OCI-LY1 (cell line): ENCODE measurements around the gene AGPAT1.
"Not testable (repeated sequence)": the region's sequence is repeated elsewhere in the genome, so short reads cannot be mapped to it uniquely, and the experiment has no call there.

Source experiments
- H2AFZ ChIP-seq: fragments of 200-600 bp; sonication (generic), shearing (Covaris generic); 2 replicates; pipeline ENCODE4 v1.6.0; 2014; ENCODE audit warnings: antibody characterized with exemption, mild to moderate bottlenecking, low read length
- H3F3A ChIP-seq: fragments of 200-600 bp; sonication (generic), shearing (Covaris generic); 2 replicates; pipeline ENCODE4 v1.6.0; 2014; ENCODE audit warnings: mild to moderate bottlenecking, antibody characterized with exemption, low read length, moderate library complexity; ENCODE audit not compliant: insufficient read depth
- H3K27ac ChIP-seq: fragments of 200-600 bp; sonication (generic); 2 replicates; pipeline ENCODE4 v1.5.1; 2014; ENCODE audit warnings: low read length, mixed run types, mild to moderate bottlenecking, low read depth; ENCODE audit not compliant: poor library complexity, severe bottlenecking
- H3K27me3 ChIP-seq: fragments of 200-600 bp; sonication (generic); 2 replicates; pipeline ENCODE4 v1.6.0; 2014; ENCODE audit warnings: antibody characterized with exemption, mild to moderate bottlenecking, low read length, moderate library complexity; ENCODE audit not compliant: insufficient read depth
- H3K36me3 ChIP-seq: fragments of 200-600 bp; sonication (generic); 2 replicates; pipeline ENCODE4 v1.6.1; 2014; ENCODE audit warnings: mild to moderate bottlenecking, antibody characterized with exemption, low read length, moderate library complexity, mixed read lengths; ENCODE audit not compliant: insufficient read depth
- H3K4me1 ChIP-seq: fragments of 200-600 bp; sonication (generic); 2 replicates; pipeline ENCODE4 v1.5.1; 2014; ENCODE audit warnings: mild to moderate bottlenecking, low read length, moderate library complexity; ENCODE audit not compliant: insufficient read depth, severe bottlenecking
- H3K4me2 ChIP-seq: fragments of 200-600 bp; sonication (generic), shearing (Covaris generic); 2 replicates; pipeline ENCODE4 v1.6.1; 2014; ENCODE audit warnings: low read length
- H3K4me3 ChIP-seq: fragments of 200-600 bp; sonication (generic); 2 replicates; pipeline ENCODE4 v1.5.1; 2014; ENCODE audit warnings: low read length, low read depth, mild to moderate bottlenecking, mixed read lengths; ENCODE audit not compliant: poor library complexity, severe bottlenecking
- H3K79me2 ChIP-seq: fragments of 200-600 bp; shearing (Covaris generic); 2 replicates; pipeline ENCODE4 v1.6.1; 2016; ENCODE audit warnings: mixed run types, low read length, mixed read lengths; ENCODE audit not compliant: insufficient read depth
- H3K9ac ChIP-seq: fragments of 200-600 bp; sonication (generic), shearing (Covaris generic); 2 replicates; pipeline ENCODE4 v1.6.1; 2014; ENCODE audit warnings: mild to moderate bottlenecking, low read length, mixed read lengths
- H3K9me2 ChIP-seq: fragments of 200-600 bp; sonication (generic), shearing (Covaris generic); 2 replicates; pipeline ENCODE4 v1.6.1; 2014; ENCODE audit warnings: low read depth, mild to moderate bottlenecking, low read length, mixed read lengths
- H3K9me3 ChIP-seq: fragments of 200-600 bp; shearing (Covaris generic); 2 replicates; pipeline ENCODE4 v1.6.1; 2014; ENCODE audit warnings: low read length, mixed read lengths
- H4K20me1 ChIP-seq: fragments of 200-600 bp; sonication (generic), shearing (Covaris generic); 2 replicates; pipeline ENCODE4 v1.6.0; 2016; ENCODE audit warnings: mild to moderate bottlenecking, low read length; ENCODE audit not compliant: insufficient read depth
- CTCF ChIP-seq: fragments of 200-600 bp; sonication (generic), shearing (Covaris generic); IDR thresholded peaks from 2 replicates; pipeline ENCODE4 v1.5.1; 2017; ENCODE audit warnings: mild to moderate bottlenecking, antibody characterized with exemption, low read length, moderate library complexity, mixed read lengths
- EZH2 ChIP-seq: fragments of 200-600 bp; sonication (generic), shearing (Covaris generic); IDR thresholded peaks from 2 replicates; pipeline ENCODE4 v1.8.0; 2017; ENCODE audit warnings: borderline replicate concordance, mixed run types, mild to moderate bottlenecking, antibody characterized with exemption, low read length, moderate library complexity, mixed read lengths

The AGPAT1 gene

GRCh38 chr6:32214126-32214525, 38.2 kb upstream of the AGPAT1 start:
- H3K9ac ChIP-seq: no peak overlapping the region
- H3F3A ChIP-seq: no peaks in the 10 kb centered on the region
- no peaks in the 10 kb centered on the region for H3K4me1 ChIP-seq
- no peaks in the 10 kb centered on the region for H3K9me2 ChIP-seq
- no peak overlapping the region for H3K4me2 ChIP-seq
- no peaks in the 10 kb centered on the region for H3K27me3 ChIP-seq
- H3K4me3 ChIP-seq: no peak overlapping the region
- H3K27ac ChIP-seq: no peak overlapping the region
- H2AFZ ChIP-seq: no peak overlapping the region
- H4K20me1 ChIP-seq: no peaks in the 10 kb centered on the region
- no peaks in the 10 kb centered on the region for H3K36me3 ChIP-seq
- TF ChIP-seq CTCF (no peak), EZH2 (no peak)
- H3K79me2 ChIP-seq: no peaks in the 10 kb centered on the region
- no peaks in the 10 kb centered on the region for H3K9me3 ChIP-seq

GRCh38 chr6:32213649-32214048, 37.8 kb upstream of the AGPAT1 start:
- no peak overlapping the region for H3K9ac ChIP-seq
- H3K79me2 ChIP-seq: no peaks in the 10 kb centered on the region
- no peaks in the 10 kb centered on the region for H3K9me2 ChIP-seq
- H3K27me3 ChIP-seq: no peaks in the 10 kb centered on the region
- H3K9me3 ChIP-seq: no peaks in the 10 kb centered on the region
- no peaks in the 10 kb centered on the region for H3K36me3 ChIP-seq
- H4K20me1 ChIP-seq: no peaks in the 10 kb centered on the region
- no peak overlapping the region for H3K4me3 ChIP-seq
- no peak overlapping the region for H2AFZ ChIP-seq
- H3F3A ChIP-seq: no peaks in the 10 kb centered on the region
- no peak for TF ChIP-seq EZH2
- no peak for TF ChIP-seq CTCF
- H3K27ac ChIP-seq: no peak overlapping the region
- no peaks in the 10 kb centered on the region for H3K4me1 ChIP-seq
- H3K4me2 ChIP-seq: no peak overlapping the region

- Histone ChIP-seq H3K79me2 (no peaks in the 10 kb centered on the region), H3K27ac (no peak overlapping the region), H3F3A (no peaks in the 10 kb centered on the region), H3K4me2 (no peak overlapping the region), H4K20me1 (no peaks in the 10 kb centered on the region), H3K27me3 (no peaks in the 10 kb centered on the region), H3K9me2 (no peaks in the 10 kb centered on the region), H2AFZ (no peak overlapping the region), H3K9ac (no peak overlapping the region), H3K4me3 (no peak overlapping the region), H3K9me3 (no peaks in the 10 kb centered on the region), H3K4me1 (no peaks in the 10 kb centered on the region), H3K36me3 (no peaks in the 10 kb centered on the region)
- no peak for TF ChIP-seq CTCF
- TF ChIP-seq EZH2: no peak
These were observed 36.3 kb upstream of the AGPAT1 start for GRCh38 chr6:32212076-32212760.

- not testable (repeated sequence) for H2AFZ ChIP-seq, H3K4me1 ChIP-seq, H3K79me2 ChIP-seq, H3K9me2 ChIP-seq, H3K9ac ChIP-seq, H3K4me3 ChIP-seq, H3K9me3 ChIP-seq, H3K27me3 ChIP-seq, H3K27ac ChIP-seq, H3K36me3 ChIP-seq, H3F3A ChIP-seq, H4K20me1 ChIP-seq, H3K4me2 ChIP-seq
These were observed 35.5 kb upstream of the AGPAT1 start for GRCh38 chr6:32211432-32211831.
